ENCODE results near the gene MRPL23.

DNA sequence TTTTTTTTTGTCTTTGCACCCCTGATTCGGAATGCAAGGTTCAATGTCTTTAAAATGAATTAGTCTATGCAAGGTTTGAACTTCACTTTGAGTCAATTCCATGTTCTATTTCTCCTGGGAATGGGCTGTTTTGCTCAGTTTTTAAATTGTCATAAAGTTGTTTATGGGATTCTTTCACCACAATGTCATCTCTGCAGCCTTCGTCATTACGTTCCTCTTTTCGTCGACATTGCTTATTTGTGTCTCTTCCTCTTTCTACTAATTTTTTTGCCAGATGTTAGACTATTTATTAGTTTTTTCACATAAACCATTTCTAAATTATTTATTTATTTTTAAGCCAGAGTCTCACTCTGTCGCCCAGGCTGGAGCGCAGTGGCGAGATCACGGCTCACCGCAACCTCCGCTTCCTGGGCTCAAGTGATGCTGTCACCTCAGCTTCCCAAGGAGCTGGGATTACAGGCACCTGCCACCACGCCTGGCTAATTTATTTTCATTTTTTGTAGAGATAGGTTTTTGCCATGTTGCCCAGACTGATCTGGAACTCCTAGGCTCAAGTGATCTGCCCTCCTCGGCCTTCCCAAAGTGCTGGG lies 34.7 kb upstream of the MRPL23 start:
- TF ChIP-seq, protein P1, sequence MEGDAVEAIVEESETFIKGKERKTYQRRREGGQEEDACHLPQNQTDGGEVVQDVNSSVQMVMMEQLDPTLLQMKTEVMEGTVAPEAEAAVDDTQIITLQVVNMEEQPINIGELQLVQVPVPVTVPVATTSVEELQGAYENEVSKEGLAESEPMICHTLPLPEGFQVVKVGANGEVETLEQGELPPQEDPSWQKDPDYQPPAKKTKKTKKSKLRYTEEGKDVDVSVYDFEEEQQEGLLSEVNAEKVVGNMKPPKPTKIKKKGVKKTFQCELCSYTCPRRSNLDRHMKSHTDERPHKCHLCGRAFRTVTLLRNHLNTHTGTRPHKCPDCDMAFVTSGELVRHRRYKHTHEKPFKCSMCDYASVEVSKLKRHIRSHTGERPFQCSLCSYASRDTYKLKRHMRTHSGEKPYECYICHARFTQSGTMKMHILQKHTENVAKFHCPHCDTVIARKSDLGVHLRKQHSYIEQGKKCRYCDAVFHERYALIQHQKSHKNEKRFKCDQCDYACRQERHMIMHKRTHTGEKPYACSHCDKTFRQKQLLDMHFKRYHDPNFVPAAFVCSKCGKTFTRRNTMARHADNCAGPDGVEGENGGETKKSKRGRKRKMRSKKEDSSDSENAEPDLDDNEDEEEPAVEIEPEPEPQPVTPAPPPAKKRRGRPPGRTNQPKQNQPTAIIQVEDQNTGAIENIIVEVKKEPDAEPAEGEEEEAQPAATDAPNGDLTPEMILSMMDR (IDR thresholded peaks at IDR 0.05) = no peak
- no peak for TF ChIP-seq POLR2A (IDR thresholded peaks at IDR 0.05)

Data from body of pancreas (tissue), 4 donors.